Endothelial cell of umbilical vein (primary cell): ENCODE results near the gene RBM5.

ENCODE experiments used
- EZH2 ChIP-seq: IDR thresholded peaks from 2 replicates; pipeline ENCODE4 v1.6.1; 2012; ENCODE audit warnings: borderline replicate concordance, low read depth, mild to moderate bottlenecking, moderate library complexity, low read length, inconsistent platforms; ENCODE audit not compliant: severe bottlenecking
- FOS ChIP-seq: IDR thresholded peaks from 2 replicates; pipeline ENCODE4 v1.6.1; 2011; ENCODE audit warnings: mild to moderate bottlenecking, low read length, moderate library complexity, borderline replicate concordance; ENCODE audit not compliant: insufficient read depth
- GATA2 ChIP-seq: IDR thresholded peaks from 2 replicates; pipeline ENCODE4 v1.7.0; 2011; ENCODE audit warnings: low read depth, mild to moderate bottlenecking, moderate library complexity, mixed read lengths, low read length; ENCODE audit not compliant: insufficient read length, insufficient read depth
- JUN ChIP-seq: IDR thresholded peaks from 2 replicates; pipeline ENCODE4 v1.6.1; 2011; ENCODE audit warnings: borderline replicate concordance, low read depth; ENCODE audit not compliant: insufficient read length, insufficient read depth
- MYC ChIP-seq: IDR thresholded peaks from one replicate; pipeline ENCODE4 v1.6.1; 2011; ENCODE audit warnings: mild to moderate bottlenecking, low read depth, low read length
- POLR2A ChIP-seq: IDR thresholded peaks from 2 replicates; pipeline ENCODE4 v1.6.1; 2012; ENCODE audit warnings: low read depth, mild to moderate bottlenecking, control low read depth, low read length
- POLR2AphosphoS5 ChIP-seq: IDR thresholded peaks from 2 replicates; pipeline ENCODE4 v1.6.1; 2012; ENCODE audit warnings: low read depth, mild to moderate bottlenecking, control low read depth, low read length, moderate library complexity; ENCODE audit not compliant: insufficient read depth
- TF ChIP-seq, protein P1 (sequence below), 2 donors: IDR thresholded peaks; 1 replicate in 1 of 2; 2 replicates in 1 of 2; pipeline ENCODE4 v1.5.1; 2011; ENCODE audit warnings: low read length in 2 of 2, mild to moderate bottlenecking in 2 of 2, moderate library complexity in 2 of 2, control low read depth in 1 of 2, inconsistent platforms in 1 of 2, low read depth in 1 of 2; ENCODE audit not compliant: insufficient read depth in 1 of 2; ENCODE audit errors: extremely low read depth in 1 of 2
- TF ChIP-seq, protein P2 (sequence below): IDR thresholded peaks from 2 replicates; pipeline ENCODE4 v1.6.1; 2011; ENCODE audit not compliant: insufficient read depth, insufficient read length

DNA sequence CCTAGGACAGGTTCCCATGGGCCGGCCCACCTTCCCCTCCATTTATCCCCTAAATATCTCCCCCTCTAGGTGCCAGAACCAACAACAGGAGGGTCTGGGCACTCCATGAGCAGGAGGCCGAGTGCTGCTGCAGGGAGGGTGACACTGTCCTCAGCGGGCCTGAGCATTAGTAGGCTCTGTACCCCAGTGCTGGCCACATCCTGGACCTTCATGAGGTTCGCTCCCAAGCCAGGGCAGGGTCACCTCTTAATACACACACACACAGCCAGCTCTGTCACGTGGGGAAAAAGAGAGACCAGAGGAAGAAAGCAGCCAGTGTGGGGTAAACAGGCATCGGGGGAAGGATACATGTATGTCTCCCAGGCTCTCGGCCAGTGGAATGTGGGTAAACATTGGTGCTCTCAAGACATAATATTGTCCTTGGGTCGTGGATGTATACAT lies 38.6 kb downstream of the RBM5 start:
- TF ChIP-seq, protein P1, sequence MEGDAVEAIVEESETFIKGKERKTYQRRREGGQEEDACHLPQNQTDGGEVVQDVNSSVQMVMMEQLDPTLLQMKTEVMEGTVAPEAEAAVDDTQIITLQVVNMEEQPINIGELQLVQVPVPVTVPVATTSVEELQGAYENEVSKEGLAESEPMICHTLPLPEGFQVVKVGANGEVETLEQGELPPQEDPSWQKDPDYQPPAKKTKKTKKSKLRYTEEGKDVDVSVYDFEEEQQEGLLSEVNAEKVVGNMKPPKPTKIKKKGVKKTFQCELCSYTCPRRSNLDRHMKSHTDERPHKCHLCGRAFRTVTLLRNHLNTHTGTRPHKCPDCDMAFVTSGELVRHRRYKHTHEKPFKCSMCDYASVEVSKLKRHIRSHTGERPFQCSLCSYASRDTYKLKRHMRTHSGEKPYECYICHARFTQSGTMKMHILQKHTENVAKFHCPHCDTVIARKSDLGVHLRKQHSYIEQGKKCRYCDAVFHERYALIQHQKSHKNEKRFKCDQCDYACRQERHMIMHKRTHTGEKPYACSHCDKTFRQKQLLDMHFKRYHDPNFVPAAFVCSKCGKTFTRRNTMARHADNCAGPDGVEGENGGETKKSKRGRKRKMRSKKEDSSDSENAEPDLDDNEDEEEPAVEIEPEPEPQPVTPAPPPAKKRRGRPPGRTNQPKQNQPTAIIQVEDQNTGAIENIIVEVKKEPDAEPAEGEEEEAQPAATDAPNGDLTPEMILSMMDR (IDR thresholded peaks at IDR 0.05; ENCODE audit: extremely low read depth in 1 of 2, insufficient read depth in 1 of 2, low read depth in 1 of 2, low read length in 2 of 2), result no peak
- TF ChIP-seq EZH2, result no peak
- TF ChIP-seq, protein P2, sequence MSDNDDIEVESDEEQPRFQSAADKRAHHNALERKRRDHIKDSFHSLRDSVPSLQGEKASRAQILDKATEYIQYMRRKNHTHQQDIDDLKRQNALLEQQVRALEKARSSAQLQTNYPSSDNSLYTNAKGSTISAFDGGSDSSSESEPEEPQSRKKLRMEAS, result no peak
- TF ChIP-seq POLR2A, result no peak
- TF ChIP-seq MYC, result no peak
- TF ChIP-seq FOS, result no peak
- no peak for TF ChIP-seq POLR2AphosphoS5
- no peak for TF ChIP-seq JUN
- no peak for TF ChIP-seq GATA2
